Measurements from ENCODE around the gene TOR4A. TPM values are rescaled to one million over a fixed set of nuclear protein-coding genes. Genes with fewer than 3 reads are reported as not detected.

Gene TOR4A
- total RNA-seq, 2 donors from 2014 or later: 2.1 to 4.0 TPM

- peak overlapping the region; percentile 7 for H3K4me3 Mint-ChIP-seq
- H3K27ac Mint-ChIP-seq: no peak overlapping the region
- H3K36me3 Mint-ChIP-seq (ENCODE audit: low read depth): no peaks in the 10 kb centered on the region
- DNase-seq: peak in 2 of 3 donors; percentile 4 to 8
- no peaks in the 10 kb centered on the region for H3K27me3 Mint-ChIP-seq
- peaks cover 4% of the 10 kb centered on the region for H3K4me1 Mint-ChIP-seq
- ATAC-seq: no peak
- H3K9me3 ChIP-seq (ENCODE audit: control insufficient read depth, low read length, poor library complexity, severe bottlenecking): no peaks in the 10 kb centered on the region
Measured at GRCh38 chr9:137317021-137317717, 39.6 kb downstream of the TOR4A start.

- H3K4me1 Mint-ChIP-seq: peaks cover 4% of the 10 kb centered on the region
- H3K4me3 Mint-ChIP-seq: no peak overlapping the region
- DNase-seq (peak in 2 of 3 donors; percentile 3 to 7), ATAC-seq (no peak)
- no peaks in the 10 kb centered on the region for H3K9me3 ChIP-seq (ENCODE audit: control insufficient read depth, low read length, poor library complexity, severe bottlenecking)
- no peaks in the 10 kb centered on the region for H3K27me3 Mint-ChIP-seq
- H3K27ac Mint-ChIP-seq: no peak overlapping the region
- no peaks in the 10 kb centered on the region for H3K36me3 Mint-ChIP-seq (ENCODE audit: low read depth)
Measured at GRCh38 chr9:137317718-137318511, 40.4 kb downstream of the TOR4A start.

GRCh38 chr9:137318602-137319001 is 41.1 kb downstream of the TOR4A start:
- DNase-seq: no peak
- Mint-ChIP-seq H3K36me3 (ENCODE audit: low read depth) (no peaks in the 10 kb centered on the region), H3K4me3 (no peak overlapping the region), H3K27ac (no peak overlapping the region), H3K4me1 (peaks cover 4% of the 10 kb centered on the region), H3K27me3 (no peaks in the 10 kb centered on the region)
- no peak for ATAC-seq
- no peaks in the 10 kb centered on the region for H3K9me3 ChIP-seq (ENCODE audit: control insufficient read depth, low read length, poor library complexity, severe bottlenecking)

- H3K27me3 Mint-ChIP-seq: no peaks in the 10 kb centered on the region
- ATAC-seq (no peak), DNase-seq (peak in 1 of 3 donors; percentile 8)
- no peaks in the 10 kb centered on the region for H3K36me3 Mint-ChIP-seq (ENCODE audit: low read depth)
- H3K4me3 Mint-ChIP-seq: no peak overlapping the region
- H3K27ac Mint-ChIP-seq: no peak overlapping the region
- peaks cover 4% of the 10 kb centered on the region for H3K4me1 Mint-ChIP-seq
- no peaks in the 10 kb centered on the region for H3K9me3 ChIP-seq (ENCODE audit: control insufficient read depth, low read length, poor library complexity, severe bottlenecking)
Measured at GRCh38 chr9:137319011-137319738, 41.6 kb downstream of the TOR4A start.

- DNase-seq: peak in 1 of 3 donors; percentile 7
- H3K36me3 Mint-ChIP-seq (ENCODE audit: low read depth): no peaks in the 10 kb centered on the region
- H3K9me3 ChIP-seq (ENCODE audit: control insufficient read depth, low read length, poor library complexity, severe bottlenecking): no peaks in the 10 kb centered on the region
- no peak overlapping the region for H3K4me3 Mint-ChIP-seq
- no peak overlapping the region for H3K27ac Mint-ChIP-seq
- H3K4me1 Mint-ChIP-seq: peaks cover 4% of the 10 kb centered on the region
- ATAC-seq: no peak
- no peaks in the 10 kb centered on the region for H3K27me3 Mint-ChIP-seq
Measured at GRCh38 chr9:137319739-137320551, 42.4 kb downstream of the TOR4A start.

- H3K4me1 Mint-ChIP-seq: peaks cover 4% of the 10 kb centered on the region
- peak; percentile 45 for ATAC-seq
- H3K4me3 Mint-ChIP-seq: peak overlapping the region; percentile 36
- no peak overlapping the region for H3K27ac Mint-ChIP-seq
- H3K27me3 Mint-ChIP-seq: peaks cover under 1% of the 10 kb centered on the region
- no peaks in the 10 kb centered on the region for H3K9me3 ChIP-seq (ENCODE audit: control insufficient read depth, low read length, poor library complexity, severe bottlenecking)
- peak in 1 of 3 donors; percentile 9 for DNase-seq
- no peaks in the 10 kb centered on the region for H3K36me3 Mint-ChIP-seq (ENCODE audit: low read depth)
Measured at GRCh38 chr9:137320555-137321384, 43.2 kb downstream of the TOR4A start.

- Mint-ChIP-seq H3K27me3 (peaks cover 11% of the 10 kb centered on the region), H3K27ac (no peak overlapping the region), H3K36me3 (ENCODE audit: low read depth) (no peaks in the 10 kb centered on the region), H3K4me1 (peaks cover 7% of the 10 kb centered on the region), H3K4me3 (no peak overlapping the region)
- no peak for DNase-seq
- no peaks in the 10 kb centered on the region for H3K9me3 ChIP-seq (ENCODE audit: control insufficient read depth, low read length, poor library complexity, severe bottlenecking)
- ATAC-seq: no peak
Measured at GRCh38 chr9:137321726-137322361, 44.3 kb downstream of the TOR4A start.

GRCh38 chr9:137323531-137324331 is 46.2 kb downstream of the TOR4A start:
- no peaks in the 10 kb centered on the region for H3K36me3 Mint-ChIP-seq (ENCODE audit: low read depth)
- no peak overlapping the region for H3K27ac Mint-ChIP-seq
- no peak overlapping the region for H3K4me3 Mint-ChIP-seq
- peaks cover 8% of the 10 kb centered on the region for H3K4me1 Mint-ChIP-seq
- H3K9me3 ChIP-seq (ENCODE audit: control insufficient read depth, low read length, poor library complexity, severe bottlenecking): peaks cover 7% of the 10 kb centered on the region
- ATAC-seq: no peak
- peaks cover 14% of the 10 kb centered on the region for H3K27me3 Mint-ChIP-seq
- DNase-seq: no peak

- peaks cover 8% of the 10 kb centered on the region for H3K4me1 Mint-ChIP-seq
- H3K9me3 ChIP-seq (ENCODE audit: control insufficient read depth, low read length, poor library complexity, severe bottlenecking): peaks cover 7% of the 10 kb centered on the region
- no peak for DNase-seq
- no peak for ATAC-seq
- H3K27ac Mint-ChIP-seq: no peak overlapping the region
- no peaks in the 10 kb centered on the region for H3K36me3 Mint-ChIP-seq (ENCODE audit: low read depth)
- H3K4me3 Mint-ChIP-seq: no peak overlapping the region
- peaks cover 14% of the 10 kb centered on the region for H3K27me3 Mint-ChIP-seq
Measured at GRCh38 chr9:137325124-137325523, 47.6 kb downstream of the TOR4A start.

- ATAC-seq (no peak), DNase-seq (no peak)
- H3K9me3 ChIP-seq (ENCODE audit: control insufficient read depth, low read length, poor library complexity, severe bottlenecking): peaks cover 7% of the 10 kb centered on the region
- no peaks in the 10 kb centered on the region for H3K36me3 Mint-ChIP-seq (ENCODE audit: low read depth)
- no peak overlapping the region for H3K4me3 Mint-ChIP-seq
- peaks cover 4% of the 10 kb centered on the region for H3K4me1 Mint-ChIP-seq
- H3K27ac Mint-ChIP-seq: peak overlapping the region; percentile 29
- H3K27me3 Mint-ChIP-seq: peaks cover 14% of the 10 kb centered on the region
Measured at GRCh38 chr9:137325799-137326198, 48.3 kb downstream of the TOR4A start.

- H3K4me3 Mint-ChIP-seq: peak overlapping the region; percentile 63
- H3K9me3 ChIP-seq (ENCODE audit: control insufficient read depth, low read length, poor library complexity, severe bottlenecking): peaks cover 7% of the 10 kb centered on the region
- peak overlapping the region; percentile 32 for H3K27ac Mint-ChIP-seq
- no peaks in the 10 kb centered on the region for H3K36me3 Mint-ChIP-seq (ENCODE audit: low read depth)
- no peak for DNase-seq
- ATAC-seq: peak; percentile 85
- H3K27me3 Mint-ChIP-seq: peaks cover 14% of the 10 kb centered on the region
- peaks cover 4% of the 10 kb centered on the region for H3K4me1 Mint-ChIP-seq
Measured at GRCh38 chr9:137326445-137327065, 49.0 kb downstream of the TOR4A start.
